ENCODE data around the gene USF3.

The USF3 gene

GRCh38 chr3:113717308-113717707 lies 20.9 kb upstream of the USF3 start:
- Histone ChIP-seq H3K9me2 (replicated peaks; ENCODE audit: insufficient read depth, low read length) (no peaks in the 10 kb centered on the region), H3K9ac (ENCODE audit: low read length) (no peak overlapping the region), H3K79me2 (ENCODE audit: insufficient read depth, low read length) (peaks cover 4% of the 10 kb centered on the region; the same call in 1 of the 2 replicates), H3K27me3 (ENCODE audit: low read length) (no peaks in the 10 kb centered on the region), H3K4me3 (ENCODE audit: insufficient read depth, low read length, poor library complexity, severe bottlenecking) (no peak overlapping the region), H3K27ac (ENCODE audit: low read depth, low read length) (no peak overlapping the region), H3K9me3 (ENCODE audit: insufficient read depth, low read length) (no peaks in the 10 kb centered on the region), H2AFZ (ENCODE audit: low read depth, low read length, severe bottlenecking) (no peak overlapping the region), H4K20me1 (ENCODE audit: low read depth, low read length) (peaks cover 9% of the 10 kb centered on the region; the same call in 1 of the 2 replicates), H3F3A (ENCODE audit: insufficient read depth) (peaks cover 36% of the 10 kb centered on the region), H3K36me3 (ENCODE audit: low read length) (peaks cover 40% of the 10 kb centered on the region), H3K4me2 (ENCODE audit: low read depth, low read length, poor library complexity, severe bottlenecking) (no peak overlapping the region)
- no peak for TF ChIP-seq EZH2phosphoT487 (conservative IDR thresholded peaks at IDR 0.05; ENCODE audit: low read length)
- TF ChIP-seq, protein P1, sequence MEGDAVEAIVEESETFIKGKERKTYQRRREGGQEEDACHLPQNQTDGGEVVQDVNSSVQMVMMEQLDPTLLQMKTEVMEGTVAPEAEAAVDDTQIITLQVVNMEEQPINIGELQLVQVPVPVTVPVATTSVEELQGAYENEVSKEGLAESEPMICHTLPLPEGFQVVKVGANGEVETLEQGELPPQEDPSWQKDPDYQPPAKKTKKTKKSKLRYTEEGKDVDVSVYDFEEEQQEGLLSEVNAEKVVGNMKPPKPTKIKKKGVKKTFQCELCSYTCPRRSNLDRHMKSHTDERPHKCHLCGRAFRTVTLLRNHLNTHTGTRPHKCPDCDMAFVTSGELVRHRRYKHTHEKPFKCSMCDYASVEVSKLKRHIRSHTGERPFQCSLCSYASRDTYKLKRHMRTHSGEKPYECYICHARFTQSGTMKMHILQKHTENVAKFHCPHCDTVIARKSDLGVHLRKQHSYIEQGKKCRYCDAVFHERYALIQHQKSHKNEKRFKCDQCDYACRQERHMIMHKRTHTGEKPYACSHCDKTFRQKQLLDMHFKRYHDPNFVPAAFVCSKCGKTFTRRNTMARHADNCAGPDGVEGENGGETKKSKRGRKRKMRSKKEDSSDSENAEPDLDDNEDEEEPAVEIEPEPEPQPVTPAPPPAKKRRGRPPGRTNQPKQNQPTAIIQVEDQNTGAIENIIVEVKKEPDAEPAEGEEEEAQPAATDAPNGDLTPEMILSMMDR (IDR thresholded peaks at IDR 0.05; ENCODE audit: insufficient read depth, low read length, poor library complexity, severe bottlenecking): no peak

GRCh38 chr3:113714702-113715101 lies 18.3 kb upstream of the USF3 start:
- Histone ChIP-seq H4K20me1 (ENCODE audit: low read depth, low read length) (0 out of 2 replicates have a peak, but pooled peaks cover 2% of the 10 kb centered on the region), H3K27me3 (ENCODE audit: low read length) (no peaks in the 10 kb centered on the region), H2AFZ (ENCODE audit: low read depth, low read length, severe bottlenecking) (no peak overlapping the region), H3K9me2 (replicated peaks; ENCODE audit: insufficient read depth, low read length) (no peaks in the 10 kb centered on the region), H3F3A (ENCODE audit: insufficient read depth) (peaks cover 41% of the 10 kb centered on the region), H3K4me2 (ENCODE audit: low read depth, low read length, poor library complexity, severe bottlenecking) (no peak overlapping the region), H3K27ac (ENCODE audit: low read depth, low read length) (no peak overlapping the region), H3K36me3 (ENCODE audit: low read length) (peaks cover 15% of the 10 kb centered on the region), H3K79me2 (ENCODE audit: insufficient read depth, low read length) (no peaks in the 10 kb centered on the region), H3K4me3 (ENCODE audit: insufficient read depth, low read length, poor library complexity, severe bottlenecking) (no peak overlapping the region), H3K9ac (ENCODE audit: low read length) (no peak overlapping the region), H3K9me3 (ENCODE audit: insufficient read depth, low read length) (no peaks in the 10 kb centered on the region)
- TF ChIP-seq, protein P1 (IDR thresholded peaks at IDR 0.05; ENCODE audit: insufficient read depth, low read length, poor library complexity, severe bottlenecking): no peak
- no peak for TF ChIP-seq EZH2phosphoT487 (conservative IDR thresholded peaks at IDR 0.05; ENCODE audit: low read length)

DNA sequence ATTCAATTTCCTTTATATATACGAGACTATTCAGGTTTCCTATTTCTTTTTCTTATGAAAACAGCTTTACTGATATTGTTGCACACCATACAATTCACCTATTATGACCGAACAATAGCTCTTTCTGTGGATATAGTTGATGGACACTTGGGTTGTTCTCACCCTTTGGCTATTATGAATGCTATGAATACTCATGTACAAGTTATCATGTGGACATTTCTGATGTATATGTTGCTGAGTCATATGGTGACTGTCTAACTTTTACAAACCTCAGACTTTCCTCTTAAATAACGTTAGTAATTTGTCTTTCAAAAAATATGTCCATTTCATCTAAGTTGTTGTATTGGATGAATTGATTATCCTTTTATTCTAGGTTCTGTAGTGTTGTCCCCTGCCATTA lies 15.7 kb upstream of the USF3 start:
- no peak overlapping the region for H3K4me3 ChIP-seq (ENCODE audit: insufficient read depth, low read length, poor library complexity, severe bottlenecking)
- H3K36me3 ChIP-seq (ENCODE audit: low read length): peaks cover 3% of the 10 kb centered on the region; the same call in 1 of the 2 replicates
- peaks cover 32% of the 10 kb centered on the region for H3F3A ChIP-seq (ENCODE audit: insufficient read depth)
- no peak for TF ChIP-seq EZH2phosphoT487 (conservative IDR thresholded peaks at IDR 0.05; ENCODE audit: low read length)
- TF ChIP-seq, protein P1 (IDR thresholded peaks at IDR 0.05; ENCODE audit: insufficient read depth, low read length, poor library complexity, severe bottlenecking): no peak
- no peak overlapping the region for H3K9ac ChIP-seq (ENCODE audit: low read length)
- H3K27me3 ChIP-seq (ENCODE audit: low read length): no peaks in the 10 kb centered on the region
- no peaks in the 10 kb centered on the region for H4K20me1 ChIP-seq (ENCODE audit: low read depth, low read length)
- H3K9me3 ChIP-seq (ENCODE audit: insufficient read depth, low read length): no peaks in the 10 kb centered on the region
- H3K27ac ChIP-seq (ENCODE audit: low read depth, low read length): no peak overlapping the region
- no peak overlapping the region for H3K4me2 ChIP-seq (ENCODE audit: low read depth, low read length, poor library complexity, severe bottlenecking)
- H3K79me2 ChIP-seq (ENCODE audit: insufficient read depth, low read length): no peaks in the 10 kb centered on the region
- H2AFZ ChIP-seq (ENCODE audit: low read depth, low read length, severe bottlenecking): no peak overlapping the region
- no peaks in the 10 kb centered on the region for H3K9me2 ChIP-seq (replicated peaks; ENCODE audit: insufficient read depth, low read length)

All from SU-DHL-6 (cell line).